Stomach (tissue), 9 donors: ENCODE data around the gene SH3GL1. TPM values are rescaled to one million over a fixed set of nuclear protein-coding genes. Genes with fewer than 3 reads are reported as not detected.

Experiments used
- DNase-seq, 2 donors: peaks; one replicate each; pipeline versions ENCODE4 v3.0.0 to v3.0.0-alpha.2; 2013 to 2019
- H3K27ac ChIP-seq, 5 donors: fragments of 200-600 bp in 4 of 5; sonication (generic) in 4 of 5; one replicate each; pipeline ENCODE4 v1.5.1; 2013 to 2019; ENCODE audit warnings: mild to moderate bottlenecking in 1 of 5, moderate library complexity in 1 of 5
- H3K27me3 ChIP-seq, 3 donors: fragments of 200-600 bp; sonication (generic); one replicate each; pipeline ENCODE4 v1.5.1; 2017 to 2019; ENCODE audit warnings: mixed run types in 1 of 3
- H3K36me3 ChIP-seq, 4 donors: fragments of 200-600 bp; sonication (generic); 1 replicate in 3 of 4; 2 replicates in 1 of 4; pipeline ENCODE4 v1.5.1; 2016 to 2019
- H3K4me1 ChIP-seq, 4 donors: fragments of 200-600 bp; sonication (generic); one replicate each; pipeline ENCODE4 v1.5.1; 2016 to 2019
- H3K4me3 ChIP-seq, 4 donors: fragments of 200-600 bp; sonication (generic) in 3 of 4; one replicate each; pipeline ENCODE4 v1.5.1; 2016 to 2019; ENCODE audit warnings: mild to moderate bottlenecking in 1 of 4
- H3K9me3 ChIP-seq, 4 donors: fragments of 200-600 bp; sonication (generic); one replicate each; pipeline ENCODE4 v1.5.1; 2016 to 2019
- CTCF ChIP-seq, 7 experiments: fragments of 450-650 bp in 4 of 7; fragments of 200-600 bp in 3 of 7; sonication (generic) in 3 of 7; IDR thresholded peaks; one replicate each; pipeline ENCODE4 v1.5.1; 2016 to 2019; ENCODE audit warnings: antibody characterized with exemption in 7 of 7, control low read depth in 2 of 7, mild to moderate bottlenecking in 1 of 7
- EP300 ChIP-seq: sonication (generic); formaldehyde crosslinking; IDR thresholded peaks from one replicate; pipeline ENCODE4 v1.6.1; 2017; ENCODE audit warnings: antibody characterized with exemption
- POLR2A ChIP-seq, 4 donors: fragments of 450-650 bp; IDR thresholded peaks; one replicate each; pipeline ENCODE4 v1.6.1; 2016; ENCODE audit warnings: antibody characterized with exemption in 4 of 4, control low read depth in 2 of 4, mild to moderate bottlenecking in 1 of 4, moderate library complexity in 1 of 4
- POLR2AphosphoS5 ChIP-seq, 3 donors: sonication (generic); formaldehyde crosslinking; IDR thresholded peaks; one replicate each; pipeline ENCODE4 v1.6.1; 2016; ENCODE audit warnings: antibody characterized with exemption in 3 of 3
- whole genome bisulfite sequencing, 5 donors: extraction: QIAGEN DNeasy Blood & Tissue Kit in 3 of 5; methylation state at CpG; one replicate each; pipeline versions ENCODE4 v1.1.5 to v1.1.7; 2013 to 2018; 5-methylcytosine and 5-hydroxymethylcytosine counted together
- intact Hi-C: fragments of 100-400 bp; cut with DNase I; formaldehyde crosslinking; loops from one replicate; pipeline ENCODE4 v1.15.1; 2023; ENCODE audit warnings: low total_unique reads
- polyA plus RNA-seq, 3 donors: library from polyadenylated mRNA; stranded (reverse); fragments of 200-250 nt; gene quantifications; one replicate each; pipeline ENCODE4 v1.2.3, GENCODE V29; 2013
- total RNA-seq, 5 donors: library from RNA; depleted of rRNA; stranded (reverse); fragments of >200 nt; gene quantifications; one replicate each; pipeline versions ENCODE4 v1.1.0 to v1.2.3, GENCODE V29; 2014 to 2016
- donor health status: healthy with polysubstance abuse.
- donor health status: Bipolar disorder and iron deficiency.
- donor health status: healthy.

SH3GL1 gene
- total and polyA plus RNA-seq, 8 donors, result 14.8 to 111 (median 36.9) TPM

- no peaks in the 10 kb centered on the region for H3K4me1 ChIP-seq
- peaks cover 12 to 72% (median 69%) of the 10 kb centered on the region in 4 donors for H3K36me3 ChIP-seq
Observed at GRCh38 chr19:4429256-4429655, 28.9 kb upstream of the SH3GL1 start.

GRCh38 chr19:4428326-4428975 is 28.1 kb upstream of the SH3GL1 start:
- H3K9me3 ChIP-seq, result no peaks in the 10 kb centered on the region
- H3K4me3 ChIP-seq, result no peak overlapping the region
- H3K4me1 ChIP-seq, result no peaks in the 10 kb centered on the region
- H3K27ac ChIP-seq, result no peak overlapping the region
- no peak for DNase-seq
- no peaks in the 10 kb centered on the region for H3K27me3 ChIP-seq
- intact Hi-C loops, result no loop called here
- no peak for TF ChIP-seq POLR2A (IDR thresholded peaks at IDR 0.05)
- no peak for TF ChIP-seq CTCF (IDR thresholded peaks at IDR 0.05)
- no peak for TF ChIP-seq POLR2AphosphoS5 (IDR thresholded peaks at IDR 0.05)
- no peak for TF ChIP-seq EP300
- peaks cover 9 to 72% (median 68%) of the 10 kb centered on the region in 4 donors for H3K36me3 ChIP-seq
- whole genome bisulfite sequencing, 5 donors, result 90 to 95% (median 92%) methylated on average over 13 to 20 of the region's 20 CpGs

More at GRCh38 chr19:4429256-4429655, 28.9 kb upstream of the SH3GL1 start:
- DNase-seq, result no peak
- TF ChIP-seq POLR2A (IDR thresholded peaks at IDR 0.05), result no peak
- no peak for TF ChIP-seq EP300
- TF ChIP-seq CTCF (IDR thresholded peaks at IDR 0.05), result no peak
- no peak for TF ChIP-seq POLR2AphosphoS5 (IDR thresholded peaks at IDR 0.05)
- Histone ChIP-seq H3K27ac (no peak overlapping the region), H3K9me3 (no peaks in the 10 kb centered on the region), H3K4me3 (no peak overlapping the region), H3K27me3 (no peaks in the 10 kb centered on the region)
- WGBS, 5 donors, result 92 to 97% (median 93%) methylated on average over 16 of the region's 16 CpGs
- intact Hi-C loops, result no loop called here

- no peak overlapping the region for H3K27ac ChIP-seq
- no peaks in the 10 kb centered on the region for H3K9me3 ChIP-seq
- no peak for DNase-seq
- peaks cover 9 to 56% (median 52%) of the 10 kb centered on the region in 4 donors for H3K36me3 ChIP-seq
- intact Hi-C loops, result no loop called here
- TF ChIP-seq POLR2AphosphoS5 (IDR thresholded peaks at IDR 0.05) (no peak), EP300 (no peak), CTCF (IDR thresholded peaks at IDR 0.05) (no peak), POLR2A (IDR thresholded peaks at IDR 0.05) (no peak)
- H3K27me3 ChIP-seq, result no peaks in the 10 kb centered on the region
- H3K4me3 ChIP-seq, result no peak overlapping the region
- 91 to 98% (median 97%) methylated on average over 6 of the region's 6 CpGs for WGBS, 5 donors
- H3K4me1 ChIP-seq, result no peaks in the 10 kb centered on the region
Observed at GRCh38 chr19:4425537-4425936, 25.2 kb upstream of the SH3GL1 start.

GRCh38 chr19:4423416-4424126 is 23.2 kb upstream of the SH3GL1 start:
- H3K36me3 ChIP-seq, result peaks cover 0 to 38% (median 32%) of the 10 kb centered on the region in 4 donors
- no peaks in the 10 kb centered on the region for H3K4me1 ChIP-seq
- H3K27ac ChIP-seq, result no peak overlapping the region
- no peak for TF ChIP-seq POLR2A (IDR thresholded peaks at IDR 0.05)
- TF ChIP-seq CTCF (IDR thresholded peaks at IDR 0.05), result no peak
- no peak for TF ChIP-seq POLR2AphosphoS5 (IDR thresholded peaks at IDR 0.05)
- TF ChIP-seq EP300, result no peak
- H3K27me3 ChIP-seq, result no peaks in the 10 kb centered on the region
- WGBS, 5 donors, result 90 to 96% (median 93%) methylated on average over 16 of the region's 16 CpGs
- H3K4me3 ChIP-seq, result no peak overlapping the region
- intact Hi-C loops, result no loop called here
- DNase-seq, result no peak
- no peaks in the 10 kb centered on the region for H3K9me3 ChIP-seq
